Suprapubic skin (tissue), 4 donors: ENCODE measurements around the gene RABL2A.
"Not testable (repeated sequence)": the region's sequence is repeated elsewhere in the genome, so short reads cannot be mapped to it uniquely, and the experiment has no call there.

ENCODE experiments used
- EP300 ChIP-seq: sonication (generic); formaldehyde crosslinking; IDR thresholded peaks from one replicate; pipeline ENCODE4 v1.6.1; 2017; ENCODE audit warnings: antibody characterized with exemption
- POLR2A ChIP-seq, 2 donors: fragments of 450-650 bp; IDR thresholded peaks; one replicate each; pipeline ENCODE4 v1.6.1; 2017; ENCODE audit warnings: antibody characterized with exemption in 2 of 2, mild to moderate bottlenecking in 2 of 2, moderate library complexity in 2 of 2
- POLR2AphosphoS5 ChIP-seq, 3 donors: sonication (generic); formaldehyde crosslinking; IDR thresholded peaks; one replicate each; pipeline ENCODE4 v1.6.1; 2017; ENCODE audit warnings: antibody characterized with exemption in 3 of 3
- TF ChIP-seq, protein P1 (sequence below), 2 donors: fragments of 200-600 bp in 1 of 2; fragments of 450-650 bp in 1 of 2; sonication (generic) in 1 of 2; IDR thresholded peaks; one replicate each; pipeline ENCODE4 v1.5.1; 2016 to 2019; ENCODE audit warnings: antibody characterized with exemption in 2 of 2, mild to moderate bottlenecking in 1 of 2, moderate library complexity in 1 of 2

DNA sequence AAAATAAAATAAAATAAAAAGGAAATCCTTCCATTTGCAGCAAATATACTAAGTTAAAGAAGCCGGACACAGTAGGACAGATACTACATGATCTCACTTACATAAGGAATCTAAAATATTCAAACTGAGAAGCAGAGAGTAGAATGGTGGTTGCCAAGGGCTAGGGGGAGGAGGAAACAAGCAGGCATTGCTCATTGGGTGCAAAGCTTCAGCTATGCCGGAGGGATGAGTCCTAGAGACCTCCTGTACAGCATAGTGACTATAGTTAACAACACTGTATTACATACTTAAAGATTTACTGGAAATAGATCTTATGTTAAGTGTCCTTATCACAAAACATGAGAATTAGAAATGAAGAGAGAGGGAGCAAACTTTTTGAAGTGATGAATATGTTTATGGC lies 19.2 kb downstream of the RABL2A start:
- TF ChIP-seq, protein P1, sequence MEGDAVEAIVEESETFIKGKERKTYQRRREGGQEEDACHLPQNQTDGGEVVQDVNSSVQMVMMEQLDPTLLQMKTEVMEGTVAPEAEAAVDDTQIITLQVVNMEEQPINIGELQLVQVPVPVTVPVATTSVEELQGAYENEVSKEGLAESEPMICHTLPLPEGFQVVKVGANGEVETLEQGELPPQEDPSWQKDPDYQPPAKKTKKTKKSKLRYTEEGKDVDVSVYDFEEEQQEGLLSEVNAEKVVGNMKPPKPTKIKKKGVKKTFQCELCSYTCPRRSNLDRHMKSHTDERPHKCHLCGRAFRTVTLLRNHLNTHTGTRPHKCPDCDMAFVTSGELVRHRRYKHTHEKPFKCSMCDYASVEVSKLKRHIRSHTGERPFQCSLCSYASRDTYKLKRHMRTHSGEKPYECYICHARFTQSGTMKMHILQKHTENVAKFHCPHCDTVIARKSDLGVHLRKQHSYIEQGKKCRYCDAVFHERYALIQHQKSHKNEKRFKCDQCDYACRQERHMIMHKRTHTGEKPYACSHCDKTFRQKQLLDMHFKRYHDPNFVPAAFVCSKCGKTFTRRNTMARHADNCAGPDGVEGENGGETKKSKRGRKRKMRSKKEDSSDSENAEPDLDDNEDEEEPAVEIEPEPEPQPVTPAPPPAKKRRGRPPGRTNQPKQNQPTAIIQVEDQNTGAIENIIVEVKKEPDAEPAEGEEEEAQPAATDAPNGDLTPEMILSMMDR (IDR thresholded peaks at IDR 0.05) = not testable (repeated sequence)
- TF ChIP-seq POLR2A (IDR thresholded peaks at IDR 0.05); EP300; POLR2AphosphoS5 (IDR thresholded peaks at IDR 0.05): not testable (repeated sequence)
